D721Med (cell line): Measurements from ENCODE around the gene TMEM222.
"Not testable (repeated sequence)": the region's sequence is repeated elsewhere in the genome, so short reads cannot be mapped to it uniquely, and the experiment has no call there.

Experiments
- DNase-seq: peaks from one replicate; pipeline ENCODE4 v3.0.0; 2011; ENCODE audit warnings: low spot score; ENCODE audit not compliant: insufficient read length
- FAIRE-seq: peaks from 2 replicates; lab custom pipeline; 2011; peaks lifted over from hg19 to GRCh38; lab: Jason Lieb, UNC
- TF ChIP-seq, protein P1 (sequence below): IDR thresholded peaks from 2 replicates; pipeline ENCODE4 v1.5.1; 2012; ENCODE audit warnings: mild to moderate bottlenecking, control low read depth; ENCODE audit not compliant: insufficient read depth; ENCODE audit errors: missing control alignments

Gene TMEM222

DNA sequence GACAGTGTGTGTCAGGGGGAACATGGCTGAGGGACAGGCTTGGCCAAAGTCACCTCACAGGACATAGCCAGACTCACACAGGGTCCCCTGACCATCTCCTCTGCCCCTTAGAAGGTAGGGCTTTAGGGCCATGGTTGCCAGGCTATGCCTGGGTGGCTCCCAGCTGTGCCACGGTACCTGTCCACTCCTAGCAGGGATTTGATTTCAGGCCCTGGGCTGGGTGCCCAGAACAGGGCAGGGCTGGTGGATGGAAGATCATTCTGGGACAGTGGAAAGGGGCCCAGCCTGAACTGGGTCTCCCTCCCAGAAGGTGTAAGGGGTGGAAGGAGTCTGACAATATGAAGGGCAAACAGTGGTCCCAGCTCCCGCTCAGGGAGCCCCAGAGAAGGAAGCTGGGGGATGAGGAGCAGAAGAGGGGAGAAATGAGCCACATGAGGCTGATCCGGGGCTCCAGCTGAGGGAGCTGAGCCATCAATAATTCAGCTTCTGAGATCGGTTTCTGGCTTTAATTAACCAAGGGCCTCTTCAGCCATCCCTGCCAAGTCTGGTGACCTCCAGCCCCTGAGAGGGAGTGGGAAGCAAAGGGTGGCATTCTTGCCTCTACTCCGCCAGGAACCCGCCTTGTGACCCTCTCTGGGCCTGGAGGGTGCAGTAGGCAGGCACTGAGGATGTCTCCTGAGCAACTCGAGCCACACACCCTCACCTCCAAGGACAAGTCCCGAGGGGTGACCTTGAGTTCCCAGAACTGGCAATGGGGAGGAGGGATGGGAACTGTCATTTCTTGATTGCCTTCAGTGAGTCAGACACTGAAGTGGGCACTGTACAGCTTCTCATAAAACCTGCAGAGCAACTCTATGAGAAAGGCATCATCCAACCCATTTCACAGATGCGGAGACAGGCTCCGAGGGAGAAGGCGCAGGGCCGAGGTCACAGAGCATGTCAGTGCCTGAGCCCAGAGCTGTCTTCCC is 59.1 kb downstream of the TMEM222 start:
- TF ChIP-seq, protein P1, sequence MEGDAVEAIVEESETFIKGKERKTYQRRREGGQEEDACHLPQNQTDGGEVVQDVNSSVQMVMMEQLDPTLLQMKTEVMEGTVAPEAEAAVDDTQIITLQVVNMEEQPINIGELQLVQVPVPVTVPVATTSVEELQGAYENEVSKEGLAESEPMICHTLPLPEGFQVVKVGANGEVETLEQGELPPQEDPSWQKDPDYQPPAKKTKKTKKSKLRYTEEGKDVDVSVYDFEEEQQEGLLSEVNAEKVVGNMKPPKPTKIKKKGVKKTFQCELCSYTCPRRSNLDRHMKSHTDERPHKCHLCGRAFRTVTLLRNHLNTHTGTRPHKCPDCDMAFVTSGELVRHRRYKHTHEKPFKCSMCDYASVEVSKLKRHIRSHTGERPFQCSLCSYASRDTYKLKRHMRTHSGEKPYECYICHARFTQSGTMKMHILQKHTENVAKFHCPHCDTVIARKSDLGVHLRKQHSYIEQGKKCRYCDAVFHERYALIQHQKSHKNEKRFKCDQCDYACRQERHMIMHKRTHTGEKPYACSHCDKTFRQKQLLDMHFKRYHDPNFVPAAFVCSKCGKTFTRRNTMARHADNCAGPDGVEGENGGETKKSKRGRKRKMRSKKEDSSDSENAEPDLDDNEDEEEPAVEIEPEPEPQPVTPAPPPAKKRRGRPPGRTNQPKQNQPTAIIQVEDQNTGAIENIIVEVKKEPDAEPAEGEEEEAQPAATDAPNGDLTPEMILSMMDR, result no peak
- FAIRE-seq, result no peak
- DNase-seq, result no peak

DNA sequence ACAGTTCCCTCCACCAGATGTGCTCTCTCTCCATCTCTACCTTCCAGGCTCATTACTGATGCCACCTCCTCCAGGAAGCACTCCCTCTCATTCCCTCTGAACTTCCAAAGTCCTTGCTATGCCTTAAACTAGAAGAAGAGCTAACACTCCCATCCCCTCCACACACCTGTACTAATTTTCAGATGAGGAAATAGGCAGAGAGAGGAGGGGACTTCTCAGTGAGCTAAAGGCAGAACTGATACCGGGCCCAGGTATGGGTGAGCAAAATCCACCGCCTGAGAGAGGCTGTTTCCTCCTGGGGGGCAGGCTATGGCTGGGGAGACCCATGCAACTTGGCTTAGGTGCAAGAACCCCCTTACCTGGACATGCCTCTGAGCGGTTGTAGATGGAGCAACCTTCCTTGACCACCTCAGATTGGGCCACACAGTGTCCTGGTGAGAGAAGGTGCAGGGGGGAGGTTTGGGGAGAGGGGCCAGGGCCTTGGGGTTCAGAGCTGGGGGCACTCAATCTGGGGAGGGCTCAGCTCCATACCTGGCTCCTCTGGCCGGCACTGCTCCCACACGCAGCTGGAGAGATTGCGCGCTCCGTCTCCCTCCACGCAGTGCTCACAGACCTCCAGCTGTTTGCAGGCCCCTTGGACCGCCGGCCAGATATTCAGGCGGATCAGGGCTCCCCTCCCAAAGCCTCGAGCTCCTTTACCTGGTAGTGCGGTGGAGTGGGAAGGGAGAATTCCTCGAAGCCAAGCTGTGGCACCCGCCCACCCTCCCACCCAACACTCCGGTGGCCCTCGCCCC is 60.2 kb downstream of the TMEM222 start:
- DNase-seq (no peak), FAIRE-seq (no peak)
- TF ChIP-seq, protein P1, result no peak

DNA sequence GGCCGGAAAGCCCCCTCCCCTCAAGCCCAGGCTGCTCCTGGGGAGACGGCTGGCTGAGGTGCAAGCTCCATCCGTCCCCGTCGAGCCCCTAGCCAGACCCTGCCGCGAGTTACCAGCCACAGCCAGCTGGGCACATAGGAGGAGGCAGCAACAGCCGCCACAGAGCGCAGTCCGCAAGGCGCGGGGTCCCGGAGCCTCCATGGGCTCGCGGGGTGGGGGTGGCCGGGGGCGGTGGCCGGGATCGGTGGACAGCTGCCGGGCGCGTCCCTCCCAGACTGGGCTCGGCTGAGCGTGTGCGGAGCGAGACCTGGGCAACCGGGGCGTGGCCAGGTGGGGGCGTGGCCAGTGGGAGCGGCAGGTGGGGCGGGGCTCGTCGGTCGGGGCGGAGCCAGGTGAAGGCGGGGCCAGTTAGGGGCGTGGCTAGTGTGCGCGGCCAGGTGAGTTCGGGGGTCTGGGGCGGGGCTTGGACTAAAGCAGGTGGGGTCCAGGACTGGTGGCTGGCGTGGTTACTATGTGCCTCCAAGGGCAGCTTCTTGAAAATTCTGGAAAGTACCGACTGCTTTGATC is 61.2 kb downstream of the TMEM222 start, which contains the start of gene CD164L2:
Gene CD164L2 (minus strand): TSS at position 295 of the 567 bp plus-strand sequence. CDS start 94 bp downstream, at position 201.
- DNase-seq (no peak), FAIRE-seq (no peak)
- TF ChIP-seq, protein P1, result no peak

DNA sequence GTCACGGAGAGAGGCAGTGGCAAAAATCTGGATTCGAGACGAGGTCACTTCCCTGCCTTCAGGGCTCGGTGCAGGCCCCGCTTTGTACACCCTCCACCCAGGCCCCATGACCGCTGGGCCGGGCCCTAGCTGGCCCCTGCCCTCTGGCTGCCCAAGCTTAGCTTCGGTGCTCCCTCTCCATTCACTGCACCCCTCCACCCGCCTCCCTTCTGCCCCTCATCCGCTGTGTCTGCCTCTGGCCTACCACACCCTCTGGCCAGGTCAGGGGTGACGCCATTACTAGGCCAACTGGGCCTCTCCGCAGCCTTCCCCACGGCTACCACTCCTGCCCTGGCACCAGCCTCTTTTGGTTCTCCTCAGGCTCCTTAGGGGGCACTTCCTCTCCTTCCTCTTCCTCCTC is 61.7 kb downstream of the TMEM222 start:
- TF ChIP-seq, protein P1, result no peak
- DNase-seq (no peak), FAIRE-seq (no peak)

DNA sequence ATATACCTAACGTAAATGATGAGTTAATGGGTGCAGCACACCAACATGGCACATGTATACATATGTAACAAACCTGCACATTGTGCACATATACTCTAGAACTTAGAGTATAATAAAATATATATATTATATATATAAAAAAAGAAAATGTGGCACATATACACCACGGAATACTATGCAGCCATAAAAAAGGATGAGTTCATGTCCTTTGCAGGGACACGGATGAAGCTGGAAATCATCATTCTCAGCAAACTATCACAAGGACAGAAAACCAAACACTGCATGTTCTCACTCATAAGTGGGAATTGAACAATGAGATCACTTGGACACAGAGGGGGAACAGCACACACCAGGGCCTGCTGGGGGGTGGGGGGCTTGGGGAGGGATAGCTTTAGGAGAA is 62.8 kb downstream of the TMEM222 start:
- DNase-seq, FAIRE-seq: not testable (repeated sequence)
